Hepatocyte (in vitro differentiated cells): Measurements from ENCODE around the gene USP8. TPM values are rescaled to one million over a fixed set of nuclear protein-coding genes. Genes with fewer than 3 reads are reported as not detected.

Source experiments
- DNase-seq: peaks from one replicate; pipeline ENCODE4 v3.0.0-alpha.2; 2016; ENCODE audit warnings: low spot score
- H2AFZ ChIP-seq: fragments of 200-600 bp; sonication (generic); 2 replicates; pipeline ENCODE4 v1.6.0; 2016; ENCODE audit warnings: antibody characterized with exemption, mild to moderate bottlenecking
- H3K27ac ChIP-seq: fragments of 200-600 bp; sonication (generic); 2 replicates; pipeline ENCODE4 v1.5.1; 2016; ENCODE audit warnings: mild to moderate bottlenecking
- H3K27me3 ChIP-seq: fragments of 200-600 bp; sonication (generic); 2 replicates; pipeline ENCODE4 v1.6.1; 2016
- H3K36me3 ChIP-seq: fragments of 200-600 bp; sonication (generic); replicated peaks from 2 replicates; pipeline ENCODE4 v1.5.1; 2016; ENCODE audit warnings: low read depth; ENCODE audit not compliant: insufficient read depth
- H3K4me1 ChIP-seq: fragments of 200-600 bp; sonication (generic); 2 replicates; pipeline ENCODE4 v1.5.1; 2016; ENCODE audit warnings: mild to moderate bottlenecking, moderate library complexity; ENCODE audit not compliant: insufficient read depth
- H3K4me2 ChIP-seq: fragments of 200-600 bp; sonication (generic); 2 replicates; pipeline ENCODE4 v1.6.0; 2016
- H3K4me3 ChIP-seq: fragments of 200-600 bp; sonication (generic); 2 replicates; pipeline ENCODE4 v1.5.1; 2016; ENCODE audit warnings: mild to moderate bottlenecking
- H3K79me2 ChIP-seq: fragments of 200-600 bp; sonication (generic); 2 replicates; pipeline ENCODE4 v1.6.0; 2017; ENCODE audit warnings: mild to moderate bottlenecking
- H3K9me2 ChIP-seq: fragments of 200-600 bp; sonication (generic); replicated peaks from 2 replicates; pipeline ENCODE4 v1.6.0; 2017; ENCODE audit warnings: mild to moderate bottlenecking; ENCODE audit not compliant: insufficient read depth
- H3K9me3 ChIP-seq: fragments of 200-600 bp; sonication (generic); 2 replicates; pipeline ENCODE4 v1.5.1; 2016; ENCODE audit warnings: low read depth, mild to moderate bottlenecking
- H4K20me1 ChIP-seq: fragments of 200-600 bp; sonication (generic); 2 replicates; pipeline ENCODE4 v1.6.0; 2016; ENCODE audit warnings: mild to moderate bottlenecking; ENCODE audit not compliant: insufficient read depth, poor library complexity, severe bottlenecking
- EZH2 ChIP-seq: fragments of 200-600 bp; sonication (generic); IDR thresholded peaks from 2 replicates; pipeline ENCODE4 v1.6.1; 2016; ENCODE audit warnings: antibody characterized with exemption, mild to moderate bottlenecking, borderline replicate concordance
- EZH2phosphoT487 ChIP-seq: fragments of 200-600 bp; sonication (generic); IDR thresholded peaks from one replicate; pipeline ENCODE4 v1.6.1; 2018; ENCODE audit warnings: antibody characterized with exemption, mild to moderate bottlenecking, low read depth, moderate library complexity; ENCODE audit not compliant: unreplicated experiment, severe bottlenecking
- WGBS: methylation state at CpG from one replicate; pipeline ENCODE4 v1.1.6; 2016; ENCODE audit warnings: low lambda C conversion rate; ENCODE audit errors: missing lambda C conversion rate; 5-methylcytosine and 5-hydroxymethylcytosine counted together
- polyA plus RNA-seq: library from polyadenylated mRNA; unstranded; fragments of >200 nt; fragmentation: Nextera tagmentation; extraction: Ambion mirVana; gene quantifications from 2 replicates; pipeline ENCODE4 v1.2.1, GENCODE V29; 2016
- total RNA-seq: library from RNA; depleted of rRNA; stranded (reverse); fragments of >200 nt; gene quantifications from 2 replicates; pipeline ENCODE4 v1.2.3, GENCODE V29; 2014
- TF ChIP-seq, protein P1 (sequence below): fragments of 200-600 bp; sonication (generic); IDR thresholded peaks from 2 replicates; pipeline ENCODE4 v1.5.1; 2016; ENCODE audit warnings: antibody characterized with exemption, mild to moderate bottlenecking; ENCODE audit not compliant: poor library complexity

Gene USP8
- total and polyA plus RNA-seq, 2 experiments from 2014 or later = 46.8 to 79.9 TPM

DNA sequence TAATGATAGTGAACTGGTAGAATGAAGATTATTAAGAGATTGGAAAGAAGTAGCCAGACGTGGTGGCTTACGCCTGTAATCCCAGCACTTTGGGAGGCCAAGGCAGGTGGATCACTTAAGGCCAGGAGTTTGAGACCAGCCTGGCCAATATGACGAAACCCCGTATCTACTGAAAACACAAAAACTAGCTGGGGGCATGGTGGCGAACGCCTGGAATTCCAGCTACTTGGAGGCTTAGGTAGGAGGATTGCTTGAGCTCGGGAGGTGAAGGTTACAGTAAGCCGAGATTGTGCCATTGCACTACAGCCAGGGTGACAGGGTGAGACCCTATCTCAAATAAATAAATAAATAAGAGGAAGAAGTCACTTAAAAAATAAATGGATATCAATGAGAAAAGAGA is 14.0 kb downstream of the USP8 start:
- Histone ChIP-seq H3K27me3 (no peaks in the 10 kb centered on the region), H2AFZ (no peak overlapping the region), H3K27ac (no peak overlapping the region), H3K4me2 (no peak overlapping the region), H4K20me1 (peaks cover 28% of the 10 kb centered on the region), H3K9me3 (no peaks in the 10 kb centered on the region), H3K9me2 (no peaks in the 10 kb centered on the region), H3K4me3 (no peak overlapping the region), H3K36me3 (no peaks in the 10 kb centered on the region), H3K4me1 (no peaks in the 10 kb centered on the region), H3K79me2 (peaks cover 78% of the 10 kb centered on the region)
- TF ChIP-seq, protein P1, sequence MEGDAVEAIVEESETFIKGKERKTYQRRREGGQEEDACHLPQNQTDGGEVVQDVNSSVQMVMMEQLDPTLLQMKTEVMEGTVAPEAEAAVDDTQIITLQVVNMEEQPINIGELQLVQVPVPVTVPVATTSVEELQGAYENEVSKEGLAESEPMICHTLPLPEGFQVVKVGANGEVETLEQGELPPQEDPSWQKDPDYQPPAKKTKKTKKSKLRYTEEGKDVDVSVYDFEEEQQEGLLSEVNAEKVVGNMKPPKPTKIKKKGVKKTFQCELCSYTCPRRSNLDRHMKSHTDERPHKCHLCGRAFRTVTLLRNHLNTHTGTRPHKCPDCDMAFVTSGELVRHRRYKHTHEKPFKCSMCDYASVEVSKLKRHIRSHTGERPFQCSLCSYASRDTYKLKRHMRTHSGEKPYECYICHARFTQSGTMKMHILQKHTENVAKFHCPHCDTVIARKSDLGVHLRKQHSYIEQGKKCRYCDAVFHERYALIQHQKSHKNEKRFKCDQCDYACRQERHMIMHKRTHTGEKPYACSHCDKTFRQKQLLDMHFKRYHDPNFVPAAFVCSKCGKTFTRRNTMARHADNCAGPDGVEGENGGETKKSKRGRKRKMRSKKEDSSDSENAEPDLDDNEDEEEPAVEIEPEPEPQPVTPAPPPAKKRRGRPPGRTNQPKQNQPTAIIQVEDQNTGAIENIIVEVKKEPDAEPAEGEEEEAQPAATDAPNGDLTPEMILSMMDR = no peak
- no peak for TF ChIP-seq EZH2phosphoT487
- TF ChIP-seq EZH2 = no peak
- 96% methylated on average over 8 of the region's 8 CpGs for WGBS
- DNase-seq = no peak

GRCh38 chr15:50440932-50441331 is 16.7 kb downstream of the USP8 start:
- no peak overlapping the region for H3K27ac ChIP-seq
- peaks cover 11% of the 10 kb centered on the region for H4K20me1 ChIP-seq
- no peak overlapping the region for H3K4me3 ChIP-seq
- no peak overlapping the region for H3K4me2 ChIP-seq
- no peaks in the 10 kb centered on the region for H3K27me3 ChIP-seq
- WGBS = 97% methylated on average over 5 of the region's 5 CpGs
- H3K79me2 ChIP-seq = peaks cover 62% of the 10 kb centered on the region
- no peaks in the 10 kb centered on the region for H3K36me3 ChIP-seq
- H3K9me3 ChIP-seq = no peaks in the 10 kb centered on the region
- H3K4me1 ChIP-seq = no peaks in the 10 kb centered on the region
- DNase-seq = no peak
- no peaks in the 10 kb centered on the region for H3K9me2 ChIP-seq
- no peak overlapping the region for H2AFZ ChIP-seq
- TF ChIP-seq, protein P1 = no peak
- TF ChIP-seq EZH2phosphoT487 = no peak
- TF ChIP-seq EZH2 = no peak

DNA sequence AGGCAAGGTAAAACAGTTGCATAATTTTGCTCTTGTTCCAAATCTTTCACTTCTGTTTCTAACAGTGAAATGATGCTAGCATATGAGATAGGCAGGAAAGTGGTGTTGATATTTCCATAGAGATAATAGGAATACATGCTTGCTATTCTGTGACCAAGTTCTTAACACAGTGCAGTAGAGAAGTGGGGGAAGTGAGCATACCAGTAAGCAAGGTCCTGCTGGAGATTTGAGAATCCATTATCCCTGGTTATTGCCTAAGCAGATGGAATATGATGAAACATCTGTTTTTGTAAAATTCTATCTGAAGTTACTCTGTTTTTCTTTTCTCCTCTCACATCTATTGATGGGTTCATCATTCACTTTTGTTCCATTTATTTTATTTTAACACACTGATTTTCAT is 28.7 kb downstream of the USP8 start:
- Histone ChIP-seq H3K4me3 (no peak overlapping the region), H3K4me2 (no peak overlapping the region), H3K36me3 (no peaks in the 10 kb centered on the region), H3K4me1 (no peaks in the 10 kb centered on the region), H2AFZ (no peak overlapping the region), H3K27ac (no peak overlapping the region), H3K27me3 (no peaks in the 10 kb centered on the region), H4K20me1 (no peaks in the 10 kb centered on the region), H3K9me3 (no peaks in the 10 kb centered on the region), H3K9me2 (no peaks in the 10 kb centered on the region), H3K79me2 (peaks cover 24% of the 10 kb centered on the region)
- TF ChIP-seq, protein P1 = no peak
- no peak for TF ChIP-seq EZH2
- no peak for TF ChIP-seq EZH2phosphoT487
- DNase-seq = no peak
